ENCODE results near the gene AUTS2.
"Not testable (repeated sequence)": the region's sequence is repeated elsewhere in the genome, so short reads cannot be mapped to it uniquely, and the experiment has no call there.

Gene AUTS2

GRCh38 chr7:70630818-70631457, 1032.7 kb downstream of the AUTS2 start:
- DNase-seq, result no peak

DNA sequence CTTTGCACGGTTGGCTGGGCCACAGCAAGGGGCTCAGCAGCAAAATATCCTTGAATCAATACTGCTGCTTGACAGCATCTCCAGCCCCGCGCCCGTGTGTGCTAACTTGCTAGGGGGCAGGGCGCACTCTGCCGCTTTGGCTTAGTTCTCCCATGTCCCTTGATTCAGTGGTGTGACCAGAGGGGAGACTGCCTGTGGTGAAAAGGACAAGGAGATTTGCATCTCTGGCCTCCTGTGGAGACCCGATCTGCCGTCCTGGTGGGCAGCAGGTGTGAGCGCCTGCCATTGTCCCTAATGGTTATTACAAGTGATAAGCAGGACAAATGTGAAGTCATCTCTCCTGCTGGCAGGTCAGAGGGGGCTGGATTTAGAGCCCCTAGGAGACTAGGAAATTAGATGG, 1033.4 kb downstream of the AUTS2 start:
- no peak for DNase-seq

GRCh38 chr7:70632400-70632799, 1034.1 kb downstream of the AUTS2 start:
- DNase-seq, result no peak

DNA sequence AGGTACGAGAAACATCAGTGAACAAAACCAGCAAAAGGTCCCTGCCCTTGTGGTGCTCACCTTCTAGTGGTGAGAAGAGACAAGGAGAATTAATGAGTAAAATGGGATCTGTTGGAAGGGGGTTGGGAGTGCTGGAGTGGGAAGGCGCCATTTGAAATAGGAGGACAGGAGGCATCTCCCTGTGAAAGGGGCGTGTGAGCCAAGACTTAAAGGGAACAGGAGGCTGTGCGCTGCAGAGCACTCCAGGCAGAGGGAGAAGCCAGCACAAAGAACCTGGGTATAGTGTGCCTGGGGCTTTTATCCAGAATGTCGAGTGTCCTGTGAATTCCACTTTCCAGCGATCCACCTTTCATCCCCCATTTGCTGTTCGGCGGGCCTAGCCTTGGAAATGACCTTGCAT, 1035.8 kb downstream of the AUTS2 start:
- DNase-seq, result no peak

- DNase-seq, result no peak
Observed at GRCh38 chr7:70634610-70635068, 1036.4 kb downstream of the AUTS2 start.

DNA sequence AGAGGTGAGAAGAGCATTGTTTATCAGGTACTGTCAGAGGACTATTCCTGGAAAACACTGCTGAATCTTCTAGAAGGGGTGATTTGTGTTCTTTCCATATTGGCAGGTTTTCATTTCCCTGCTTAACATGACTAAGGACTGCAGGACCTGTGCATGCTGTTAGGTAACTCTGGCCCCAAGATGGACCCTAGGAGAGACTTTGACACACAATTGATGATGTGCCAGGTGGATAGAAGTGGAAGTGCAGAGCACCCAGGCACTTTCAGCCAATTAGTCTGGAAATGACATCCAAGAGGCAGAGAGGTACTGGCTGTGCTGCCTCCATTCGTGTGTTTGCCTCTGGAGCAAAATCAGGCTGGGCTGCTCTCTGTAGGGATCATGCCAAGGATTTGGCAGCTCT, 1037.4 kb downstream of the AUTS2 start:
- DNase-seq, result no peak

DNA sequence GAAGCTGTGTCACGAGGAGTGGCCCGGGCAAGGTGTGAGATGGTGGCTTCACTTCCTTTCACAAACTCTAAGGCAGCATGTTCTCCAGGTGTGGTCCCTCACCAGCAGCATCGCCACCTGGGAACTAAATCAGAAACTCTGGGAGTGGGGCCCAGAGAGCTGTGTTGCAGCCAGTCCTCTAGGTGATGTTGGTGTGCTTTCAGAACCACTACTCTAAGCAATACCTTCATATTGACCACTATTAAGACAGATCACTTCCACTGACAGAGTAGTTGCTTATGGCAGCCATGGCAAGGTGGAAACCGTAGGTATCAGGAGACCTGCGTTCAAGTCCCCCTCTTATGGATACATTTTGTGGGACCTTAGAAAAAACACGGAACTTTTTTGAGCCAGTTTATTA, 1037.9 kb downstream of the AUTS2 start:
- DNase-seq, result no peak

- no peak for DNase-seq
Observed at GRCh38 chr7:70637726-70638125, 1039.5 kb downstream of the AUTS2 start.

DNA sequence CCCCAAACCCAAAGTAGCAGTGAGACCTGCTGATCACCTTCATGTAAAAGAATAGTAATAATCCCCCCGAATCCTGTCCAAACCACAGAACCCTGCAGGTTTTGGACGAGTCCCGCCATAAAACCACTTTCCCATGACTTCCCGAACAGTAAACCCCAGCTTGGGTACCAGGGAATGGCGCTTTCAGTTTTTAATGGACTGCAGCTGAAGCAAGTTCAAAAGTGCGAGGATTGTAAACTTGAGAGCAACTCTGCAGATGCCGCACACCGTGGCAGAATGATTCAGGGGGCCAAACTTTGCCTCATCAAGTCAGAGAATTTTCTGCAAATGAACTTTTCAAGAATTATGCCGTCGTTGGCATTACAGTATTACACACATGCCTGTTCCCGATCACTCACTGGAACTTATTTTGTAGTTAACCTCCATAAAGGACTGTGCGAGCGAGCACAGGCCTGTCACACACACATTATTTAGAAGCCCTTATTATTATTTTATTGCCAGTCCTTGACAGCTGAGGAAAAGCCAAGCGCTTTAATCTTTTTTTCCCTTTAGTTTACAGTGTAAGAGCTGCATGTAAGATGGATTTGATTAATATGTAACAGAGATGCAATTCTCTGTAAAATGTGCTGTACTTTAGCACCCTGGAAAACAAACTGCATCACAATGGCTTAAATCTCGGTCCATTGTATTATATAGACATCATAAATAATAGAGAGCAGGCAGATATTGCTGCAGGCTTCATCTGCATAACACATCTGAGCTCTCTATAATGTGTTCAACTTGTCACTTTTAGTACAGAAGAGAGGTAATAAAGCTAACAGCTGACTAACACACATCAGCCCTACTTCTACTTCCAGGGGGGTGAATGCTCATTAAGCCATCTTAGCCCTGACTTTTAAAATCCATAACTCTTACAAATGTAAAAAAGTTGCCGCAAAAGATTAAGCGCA, 1040.2 kb downstream of the AUTS2 start:
- no peak for DNase-seq

- DNase-seq, result no peak
Observed at GRCh38 chr7:70640266-70640833, 1042.1 kb downstream of the AUTS2 start.

GRCh38 chr7:70641882-70642281, 1043.6 kb downstream of the AUTS2 start:
- no peak for DNase-seq

DNA sequence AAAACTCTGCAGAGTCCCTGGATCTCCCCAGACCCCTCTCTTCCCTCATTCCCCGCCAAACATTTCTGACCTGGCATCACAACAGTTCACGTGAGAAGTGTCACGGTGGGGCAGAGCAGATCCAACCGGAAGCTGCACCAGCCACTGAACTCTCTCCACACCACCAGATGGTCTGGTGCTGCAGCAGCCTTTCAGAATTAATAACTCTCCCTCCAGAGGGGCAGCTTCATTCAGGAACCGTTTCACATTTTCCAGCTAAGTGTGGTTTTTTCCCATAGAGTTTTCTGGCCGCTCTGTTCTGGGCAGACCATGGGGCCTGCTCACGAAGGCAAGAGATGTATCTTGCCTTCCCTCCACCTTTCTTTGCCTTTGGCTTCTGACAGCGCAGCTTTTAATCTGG, 1047.0 kb downstream of the AUTS2 start:
- no peak for DNase-seq

DNA sequence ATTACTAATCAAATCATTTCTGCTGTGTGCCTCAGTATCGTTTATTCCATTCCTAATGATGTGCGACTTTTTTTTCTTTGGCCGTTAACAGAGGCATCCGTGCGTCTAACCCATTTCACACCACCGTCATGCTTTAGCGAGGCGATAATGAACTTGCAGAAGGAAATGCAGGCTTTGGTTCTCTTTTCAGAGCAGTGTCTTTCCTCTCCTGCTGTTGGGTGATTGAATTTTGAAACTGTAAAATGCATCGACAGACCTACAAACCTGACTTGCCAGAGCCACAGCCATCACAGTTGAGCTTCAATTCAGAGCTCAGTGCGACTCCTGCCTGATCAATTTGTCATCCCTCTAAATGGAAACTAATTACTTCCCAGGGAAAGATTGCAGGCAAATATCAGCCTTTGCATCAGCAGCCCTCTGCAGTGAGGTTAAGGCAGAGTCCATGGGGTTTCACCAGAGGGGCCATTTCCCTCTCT, 1047.6 kb downstream of the AUTS2 start:
- DNase-seq, result no peak

DNA sequence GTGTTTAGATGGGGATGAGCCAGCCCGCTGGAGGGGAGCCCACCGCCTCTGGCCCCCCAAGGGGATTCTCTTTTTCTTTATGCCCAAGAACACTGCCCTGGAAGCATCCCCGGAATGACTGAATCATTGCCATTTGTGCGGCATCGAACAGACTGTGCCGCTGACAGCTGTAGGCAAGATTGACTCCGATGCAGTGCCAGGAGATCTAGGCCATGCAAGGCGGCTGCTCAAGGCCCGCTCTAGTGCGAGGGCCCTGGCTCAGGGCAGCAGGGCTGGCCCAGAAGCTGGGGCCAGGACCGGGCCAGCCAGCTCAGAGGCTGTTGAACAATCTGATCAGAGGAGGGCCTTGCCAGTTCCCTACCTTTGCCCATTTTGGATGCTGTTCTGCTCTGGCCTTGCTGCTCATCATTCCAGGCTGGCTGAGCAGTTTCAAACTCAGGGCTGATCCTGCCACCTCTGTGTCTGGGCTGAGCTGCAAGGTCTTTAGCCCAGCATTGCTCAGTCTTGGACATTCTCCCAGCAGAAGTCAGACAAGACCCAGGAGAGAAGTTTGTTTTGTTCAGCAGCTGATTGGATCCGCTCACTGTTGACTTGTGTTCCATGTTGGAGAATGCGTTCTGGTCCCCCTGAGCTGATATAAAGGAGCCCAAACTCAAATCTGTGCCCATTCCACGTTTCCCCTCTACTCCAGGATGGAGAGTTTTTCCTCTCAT, 1048.4 kb downstream of the AUTS2 start:
- no peak for DNase-seq

DNA sequence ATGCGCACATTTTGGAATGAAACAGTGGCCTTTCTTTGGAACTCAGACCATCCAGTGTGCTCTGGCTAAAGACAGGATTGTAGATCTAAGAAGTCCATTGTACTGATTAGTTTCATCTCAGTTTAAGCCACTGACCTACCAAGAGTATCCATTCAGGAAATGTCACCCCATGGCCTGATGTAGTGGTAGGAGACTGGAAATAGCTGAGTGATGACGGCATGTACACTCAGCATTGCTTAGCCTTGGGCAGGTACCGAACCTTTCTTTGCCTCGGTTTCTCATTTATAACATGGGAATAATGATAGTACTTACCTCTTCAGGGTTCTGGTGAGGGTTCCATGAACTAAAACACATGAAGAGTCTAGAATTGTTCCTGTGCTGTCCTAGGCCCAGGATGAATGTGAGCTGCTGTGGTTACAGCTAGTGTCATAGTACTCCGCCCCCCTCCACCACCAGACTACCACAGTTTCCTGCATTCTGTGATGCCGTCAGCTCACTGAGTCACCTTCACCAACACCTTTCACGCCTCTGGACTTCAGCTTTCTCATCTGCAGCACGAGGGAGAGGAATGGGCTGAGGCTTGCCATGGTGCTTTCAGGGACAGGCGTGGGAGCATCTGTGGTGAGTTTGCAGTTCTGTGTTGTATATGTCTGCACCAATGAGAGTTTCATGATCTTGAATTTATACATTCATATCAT, 1049.7 kb downstream of the AUTS2 start:
- DNase-seq, result no peak

DNA sequence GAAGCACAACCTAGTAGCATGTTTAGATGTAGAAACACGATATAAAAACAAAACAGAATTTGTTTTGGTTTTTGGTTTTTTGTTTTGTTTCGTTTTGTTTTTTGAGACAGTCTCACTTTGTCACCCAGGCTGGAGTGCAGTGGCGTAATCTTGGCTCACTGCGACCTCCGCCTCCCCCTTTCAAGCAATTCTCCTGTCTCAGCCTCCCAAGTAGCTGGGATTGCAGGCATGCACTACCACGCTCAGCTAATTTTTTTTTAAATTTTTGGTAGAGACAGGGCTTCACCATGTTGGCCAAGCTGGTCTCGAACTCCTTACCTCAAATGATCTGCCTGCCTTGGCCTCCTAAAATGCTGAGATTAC, 1050.2 kb downstream of the AUTS2 start:
- DNase-seq, result not testable (repeated sequence)

- DNase-seq, result no peak
Observed at GRCh38 chr7:70649323-70649722, 1051.0 kb downstream of the AUTS2 start.

DNA sequence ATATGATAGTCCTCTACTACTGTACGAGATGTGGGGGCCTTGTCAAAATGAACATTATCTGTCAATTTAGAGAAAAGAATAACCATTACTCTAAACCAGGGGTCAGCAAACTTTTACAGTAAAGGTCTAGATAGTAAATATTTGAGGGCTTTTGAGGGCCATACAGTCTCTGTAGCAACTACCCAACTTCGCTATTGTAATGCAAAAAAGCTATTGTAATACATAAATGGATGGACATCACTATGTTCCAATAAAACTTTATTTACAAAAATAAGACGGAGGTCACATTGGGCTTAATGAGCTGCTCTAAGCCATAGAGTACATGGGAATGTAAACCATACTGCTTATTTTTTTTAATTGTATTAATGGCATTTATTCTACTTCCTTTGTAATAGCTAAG, 1055.9 kb downstream of the AUTS2 start:
- DNase-seq, result no peak

GRCh38 chr7:70654979-70655378, 1056.7 kb downstream of the AUTS2 start:
- no peak for DNase-seq

DNA sequence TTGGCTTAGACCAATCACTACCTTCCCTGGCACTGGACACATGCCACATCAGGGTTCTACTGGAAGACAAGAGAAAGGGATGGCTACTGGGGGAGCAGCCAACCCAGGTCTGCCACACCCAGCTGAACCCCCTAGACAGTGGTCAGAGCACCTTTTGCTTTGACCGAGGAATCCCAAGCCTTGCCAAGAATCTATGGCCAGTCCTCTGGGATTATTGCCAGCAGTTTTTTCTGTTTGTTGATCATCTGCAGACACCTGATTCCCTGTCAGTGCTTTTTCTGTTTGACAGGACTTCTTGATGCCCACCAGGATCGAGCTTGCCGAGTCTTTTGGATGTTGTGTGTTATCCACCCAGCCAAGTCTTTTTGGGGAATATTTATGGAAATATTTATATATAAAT, 1057.4 kb downstream of the AUTS2 start:
- no peak for DNase-seq

- DNase-seq, result no peak
Observed at GRCh38 chr7:70657571-70657970, 1059.3 kb downstream of the AUTS2 start.

DNA sequence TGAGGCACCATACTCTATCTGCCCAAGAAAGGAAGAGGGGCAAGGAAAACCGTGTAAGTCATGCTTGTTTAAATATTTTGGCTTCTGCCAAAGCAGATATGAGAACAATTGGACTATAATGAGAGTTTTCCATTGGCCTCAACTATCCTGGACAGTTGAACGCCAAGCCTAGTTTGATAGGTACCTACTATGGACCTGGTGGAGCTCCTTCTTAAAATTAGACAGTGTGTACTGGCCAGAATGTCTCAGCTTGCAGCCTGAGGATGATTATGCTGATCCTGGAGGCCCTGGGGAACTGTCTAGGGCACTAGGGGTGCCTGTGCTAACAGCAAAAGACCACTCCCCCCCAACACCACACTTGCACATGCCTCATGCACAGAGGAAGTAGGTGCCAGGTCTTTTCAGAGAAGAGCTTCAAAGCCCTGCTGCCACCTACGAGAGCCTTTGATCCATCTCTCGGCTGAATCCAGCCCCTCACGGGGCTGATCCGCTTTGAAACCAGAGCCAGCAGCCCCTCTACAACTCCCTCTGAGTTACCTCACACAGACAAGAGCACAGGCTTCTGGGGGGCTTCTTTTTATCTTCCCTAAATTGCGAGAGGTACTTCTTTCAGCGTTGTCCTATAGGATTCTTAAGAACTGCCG, 1059.8 kb downstream of the AUTS2 start:
- DNase-seq, result no peak
